NCI-H82 treated with DMSO at 0.1 percent for 48 hours (cell line): ENCODE data around the gene NIPAL4.

ENCODE experiments used
- DNase-seq: peaks from one replicate; lab custom pipeline; 2025; ENCODE audit not compliant: unreplicated experiment; lab: John Stamatoyannopoulos, UW

Gene NIPAL4

GRCh38 chr5:157485340-157485739 is 25.3 kb downstream of the NIPAL4 start:
- DNase-seq: no peak

DNA sequence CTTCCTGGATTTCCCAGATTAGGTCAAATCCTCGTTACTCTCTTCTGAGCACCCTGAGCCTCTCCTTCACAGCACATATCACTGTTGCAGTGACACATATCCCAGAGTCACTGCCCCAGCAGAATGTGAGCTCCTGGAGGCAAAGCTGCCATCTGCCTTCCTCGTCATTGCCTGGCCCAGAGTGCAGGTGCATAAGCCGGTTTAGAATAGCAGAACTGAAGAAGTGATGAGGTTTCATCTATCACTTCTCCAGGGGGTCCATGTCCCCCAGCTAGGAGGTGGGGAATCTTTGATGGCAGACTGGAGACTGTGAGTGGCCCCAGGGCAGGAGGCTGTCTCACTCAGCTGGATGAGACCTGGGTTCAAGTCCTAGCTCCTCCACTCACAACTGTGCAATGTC is 25.8 kb downstream of the NIPAL4 start:
- no peak for DNase-seq

GRCh38 chr5:157486221-157486681 is 26.2 kb downstream of the NIPAL4 start:
- DNase-seq: no peak

GRCh38 chr5:157486861-157487260 is 26.8 kb downstream of the NIPAL4 start:
- no peak for DNase-seq

GRCh38 chr5:157487358-157487757 is 27.3 kb downstream of the NIPAL4 start:
- no peak for DNase-seq

DNA sequence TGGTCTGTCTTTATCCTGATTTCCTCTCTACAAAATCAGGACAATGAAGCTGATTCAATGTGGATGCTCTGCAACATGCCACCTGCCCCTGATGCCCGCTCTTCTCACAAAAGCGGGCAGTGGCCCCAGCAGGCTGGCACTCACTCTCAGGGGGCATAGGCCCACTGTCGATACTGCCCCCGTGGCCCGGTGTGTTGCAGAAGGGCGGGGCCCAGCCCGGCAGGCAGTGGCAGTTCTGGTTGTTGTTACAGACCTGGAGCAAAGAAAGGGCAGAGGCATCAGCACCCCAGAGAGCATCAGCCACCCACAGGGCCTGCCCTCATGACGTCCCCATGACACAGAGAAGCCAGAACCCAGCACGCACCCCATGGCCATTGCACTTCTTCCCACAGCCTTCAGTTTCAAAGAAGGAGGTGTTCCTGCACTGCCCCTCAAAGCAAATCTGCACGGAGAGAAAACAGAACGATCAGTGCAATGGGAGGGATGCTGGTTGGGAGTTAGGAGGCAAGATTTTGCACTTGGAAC is 31.5 kb downstream of the NIPAL4 start:
- no peak for DNase-seq

- no peak for DNase-seq
These were observed 32.9 kb downstream of the NIPAL4 start for GRCh38 chr5:157492886-157493285.

GRCh38 chr5:157494178-157494832 is 34.3 kb downstream of the NIPAL4 start:
- no peak for DNase-seq

DNA sequence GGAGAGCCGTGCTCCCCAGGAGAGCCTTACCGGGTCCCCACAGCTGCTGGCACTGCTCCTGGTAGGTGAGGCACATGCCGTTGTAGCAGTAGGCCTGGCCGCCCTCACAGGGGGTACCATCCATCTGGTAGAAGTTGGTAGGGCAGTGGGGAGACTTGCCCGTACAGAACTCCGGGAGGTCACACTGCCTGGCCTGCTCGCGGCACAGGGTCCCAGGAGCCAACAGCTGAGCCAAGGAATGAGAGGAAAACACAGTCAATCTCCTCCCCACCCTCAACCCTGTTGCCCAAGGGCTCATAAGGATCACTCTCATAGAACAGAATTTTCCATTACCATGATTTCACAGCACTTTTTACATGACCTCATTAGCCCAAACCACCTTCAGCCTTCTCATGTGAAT is 36.9 kb downstream of the NIPAL4 start:
- no peak for DNase-seq

GRCh38 chr5:157497875-157498611 is 38.0 kb downstream of the NIPAL4 start:
- DNase-seq: no peak

- DNase-seq: no peak
These were observed 42.2 kb downstream of the NIPAL4 start for GRCh38 chr5:157502143-157502647.

DNA sequence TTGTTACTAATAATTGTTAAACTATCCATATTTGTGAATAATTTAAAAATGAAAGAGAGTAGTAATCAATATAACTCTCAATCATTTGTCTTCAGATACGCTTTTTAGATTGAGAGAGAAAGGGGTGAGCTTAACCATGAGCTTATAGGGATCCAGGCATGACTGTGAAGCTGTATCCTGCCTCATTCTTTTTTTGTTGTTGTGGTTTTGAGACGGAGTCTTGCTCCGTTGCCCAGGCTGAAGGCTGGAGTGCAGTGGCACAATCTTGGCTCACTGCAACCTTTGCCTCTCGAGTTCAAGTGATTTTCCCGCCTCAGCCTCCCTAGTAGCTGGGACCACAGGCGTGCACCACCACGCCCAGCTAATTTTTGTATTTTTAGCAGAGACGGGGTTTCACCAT is 44.0 kb downstream of the NIPAL4 start:
- no peak for DNase-seq

DNA sequence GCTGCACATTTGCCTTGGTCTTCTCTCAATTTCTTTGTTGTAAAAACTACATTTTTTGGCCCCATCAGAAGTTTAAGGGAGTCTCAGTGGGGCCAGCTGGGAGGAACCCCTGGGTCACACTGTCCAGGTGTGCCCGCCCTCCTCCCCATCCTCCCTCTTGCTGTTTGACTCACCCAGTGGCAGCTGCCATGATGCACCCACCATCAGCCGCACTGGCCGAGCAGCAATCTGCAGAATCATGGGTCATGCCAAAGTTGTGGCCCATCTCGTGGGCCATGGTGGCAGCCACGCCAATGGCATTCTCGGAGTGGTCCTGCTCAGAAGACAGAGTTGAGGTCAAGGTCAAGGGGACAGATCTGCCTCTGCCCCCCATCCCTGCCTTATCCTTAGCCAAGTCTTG is 45.5 kb downstream of the NIPAL4 start:
- no peak for DNase-seq

DNA sequence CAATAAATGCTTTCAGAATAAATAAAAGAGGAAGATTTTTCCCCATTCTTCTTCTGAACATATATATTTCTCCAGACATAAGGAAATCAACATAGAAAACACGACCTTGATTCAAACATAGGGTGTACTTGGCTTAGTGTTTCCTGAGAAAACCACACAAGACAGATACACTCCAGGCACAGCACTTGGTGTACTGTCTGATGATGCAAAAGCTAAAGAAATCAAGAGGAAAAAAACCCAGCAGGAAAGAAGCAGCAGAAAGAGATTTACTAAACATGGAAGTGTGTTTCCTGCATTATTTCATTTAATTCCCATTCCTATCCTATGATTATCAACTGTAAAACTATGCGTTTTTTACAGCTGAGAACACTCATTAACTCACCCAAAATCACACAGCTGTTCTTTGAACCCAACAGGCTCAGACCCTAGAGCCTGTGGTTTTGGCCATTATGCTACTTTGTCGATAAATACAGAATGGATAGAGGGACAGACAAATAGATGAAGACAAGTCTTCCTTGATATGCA is 46.1 kb downstream of the NIPAL4 start:
- no peak for DNase-seq

DNA sequence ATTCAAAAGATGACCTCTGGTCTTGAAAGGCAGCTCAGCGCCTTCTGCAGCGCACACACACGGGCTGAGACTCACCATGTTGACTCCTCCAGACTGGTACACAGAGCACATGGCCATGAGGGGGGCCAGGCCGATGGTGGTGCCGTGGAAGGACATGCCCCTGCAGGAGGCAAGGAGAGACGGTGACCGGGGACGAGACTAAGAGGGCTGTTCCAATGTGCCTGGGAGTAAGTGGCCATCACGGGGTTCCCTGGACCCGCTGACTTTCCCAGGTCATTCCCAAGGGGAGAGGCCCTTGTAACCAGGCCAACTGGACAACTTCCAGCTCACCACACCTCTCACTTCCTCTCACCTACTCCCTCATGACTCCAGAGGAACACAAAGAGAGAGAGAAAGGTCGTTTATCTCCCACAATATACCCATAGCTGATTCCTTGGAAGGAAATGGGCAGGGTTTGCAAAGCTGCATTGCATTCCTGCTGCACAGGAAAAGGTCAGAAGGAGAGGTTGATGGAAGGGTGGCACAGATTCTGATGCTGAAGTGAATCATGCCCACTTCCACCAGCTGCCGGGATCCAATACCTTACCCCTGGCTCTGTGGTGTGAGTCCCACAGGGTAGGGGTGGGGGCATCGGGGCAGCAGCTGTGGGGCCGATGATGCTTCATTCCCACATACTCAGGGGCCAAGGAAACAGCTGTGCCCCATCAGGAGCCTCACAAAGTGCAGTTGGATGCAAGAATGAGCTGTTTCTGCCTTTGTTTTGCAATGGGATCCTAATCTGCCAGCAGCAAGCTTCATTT is 47.2 kb downstream of the NIPAL4 start:
- no peak for DNase-seq

DNA sequence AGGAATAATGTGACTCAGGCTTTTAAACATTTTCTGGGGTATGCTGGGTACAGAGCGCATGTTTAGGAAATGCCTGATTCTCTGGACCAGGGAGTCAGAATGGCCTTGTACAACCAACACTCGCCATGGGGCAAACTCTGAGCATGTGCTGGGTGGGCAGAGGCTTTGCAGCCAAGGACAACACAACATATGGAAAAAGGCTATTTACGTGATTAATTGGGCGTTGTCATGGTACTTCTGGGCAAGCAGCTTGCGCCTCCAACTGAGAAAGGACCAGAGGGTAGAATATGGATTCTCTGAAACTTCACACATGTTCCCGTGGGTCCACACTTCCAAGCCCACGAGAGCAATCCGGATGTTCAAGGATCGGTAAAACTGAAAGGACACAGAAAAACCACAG is 49.1 kb downstream of the NIPAL4 start:
- DNase-seq: no peak

- DNase-seq: no peak
These were observed 49.6 kb downstream of the NIPAL4 start for GRCh38 chr5:157509587-157509986.

DNA sequence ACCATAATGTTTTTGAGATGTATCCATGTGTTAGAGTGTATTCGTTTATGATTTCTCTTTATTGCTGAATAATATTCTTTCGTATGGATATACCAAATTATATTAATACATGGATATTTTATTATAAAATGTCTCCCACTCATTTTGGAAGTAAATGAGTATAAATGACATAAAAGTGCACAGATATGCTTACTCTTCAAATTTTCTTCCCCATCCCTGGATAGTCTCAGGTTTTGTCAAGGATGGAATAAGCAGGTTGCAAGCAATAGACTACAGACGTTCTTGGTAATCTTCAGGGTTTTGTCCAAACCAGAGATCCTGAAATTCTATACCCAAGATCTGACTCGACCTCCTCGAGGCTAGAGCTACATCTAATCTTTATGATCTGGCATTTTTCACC is 50.7 kb downstream of the NIPAL4 start:
- DNase-seq: no peak

GRCh38 chr5:157511651-157512644 is 51.9 kb downstream of the NIPAL4 start:
- DNase-seq: no peak

DNA sequence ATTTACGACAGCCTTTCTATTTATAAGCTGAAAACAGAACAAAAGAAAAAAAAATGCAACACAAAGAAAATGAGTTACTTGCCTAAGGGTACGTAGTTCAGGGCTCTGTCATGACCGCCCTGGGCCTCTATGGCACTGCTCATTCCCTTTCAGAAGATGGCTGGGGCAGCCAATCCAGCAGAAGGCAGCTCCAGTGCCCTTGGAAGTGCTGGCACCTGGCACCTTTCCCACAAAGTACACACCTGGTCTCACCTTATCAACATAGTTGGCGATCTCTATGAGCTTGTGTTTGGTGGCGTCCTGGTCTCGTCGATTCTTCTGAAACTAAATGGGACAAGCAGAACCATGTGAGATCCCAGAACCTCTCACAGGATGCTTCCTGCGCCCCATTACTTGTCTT is 53.2 kb downstream of the NIPAL4 start:
- DNase-seq: no peak
